IMR-90 (cell line): ENCODE data around the gene LINC01488. TPM values are rescaled to one million over a fixed set of nuclear protein-coding genes. Genes with fewer than 3 reads are reported as not detected.

Experiments used
- ATAC-seq: fragments of 200-7000 bp; cut with Tn5 transposase; 2 replicates; pipeline ENCODE4 v1.9.1; 2020; ENCODE audit warnings: low read depth, mild to moderate bottlenecking, moderate library complexity
- BruUV-seq: library from RNA; stranded (reverse); fragments of 400-500 nt; replicated peaks from 2 replicates; lab custom pipeline; 2021; lab: Mats Ljungman, UMichigan
- CTCF ChIA-PET: fragments of 300-600 bp; formaldehyde crosslinking; extraction: SDS; loops from one replicate; lab custom pipeline; 2021; ENCODE audit warnings: antibody characterized with exemption; lab: Yijun Ruan, JAX
- POLR2A ChIA-PET: fragments of 300-600 bp; sonication (Branson Sonifier 250); formaldehyde crosslinking; loops from one replicate; lab custom pipeline; 2022; ENCODE audit warnings: antibody characterized with exemption; ENCODE audit not compliant: unreplicated experiment; lab: Charles Lee
- DNase-seq: peaks from one replicate; pipeline ENCODE4 v3.0.0; 2013
- H2AFZ ChIP-seq: replicated peaks from 2 replicates; pipeline ENCODE3; 2013; ENCODE audit warnings: low read length, mild to moderate bottlenecking; ENCODE audit not compliant: poor library complexity
- H2AK5ac ChIP-seq: 2 replicates; pipeline ENCODE4 v1.6.1; 2013; ENCODE audit warnings: low read depth, low read length, inconsistent platforms
- H2AK9ac ChIP-seq: replicated peaks from 2 replicates; pipeline ENCODE3; 2013; ENCODE audit warnings: mild to moderate bottlenecking, low read depth, low read length, moderate library complexity; ENCODE audit not compliant: poor library complexity
- H2BK120ac ChIP-seq: 2 replicates; pipeline ENCODE4 v1.6.1; 2013; ENCODE audit warnings: low read depth, low read length, inconsistent platforms
- H2BK15ac ChIP-seq: 3 replicates; pipeline ENCODE4 v1.6.1; 2013; ENCODE audit warnings: low read depth, low read length, inconsistent platforms
- H2BK20ac ChIP-seq: 2 replicates; pipeline ENCODE4 v1.6.1; 2013; ENCODE audit warnings: low read depth, mild to moderate bottlenecking, inconsistent platforms, low read length, moderate library complexity
- H2BK5ac ChIP-seq: 2 replicates; pipeline ENCODE4 v1.6.1; 2013; ENCODE audit warnings: mild to moderate bottlenecking, low read depth, low read length, inconsistent platforms; ENCODE audit not compliant: poor library complexity, severe bottlenecking
- H3K14ac ChIP-seq: replicated peaks from 2 replicates; pipeline ENCODE4 v1.6.1; 2013; ENCODE audit warnings: low read depth, low read length, inconsistent platforms
- H3K18ac ChIP-seq: 2 replicates; pipeline ENCODE4 v1.6.1; 2013; ENCODE audit warnings: low read depth, low read length, control low read depth
- H3K23ac ChIP-seq: 2 replicates; pipeline ENCODE4 v1.6.1; 2013; ENCODE audit warnings: low read depth, low read length, inconsistent platforms
- H3K27ac ChIP-seq: 2 replicates; pipeline ENCODE4 v1.5.1; 2013; ENCODE audit warnings: mild to moderate bottlenecking, control low read depth, low read length; ENCODE audit not compliant: insufficient read depth
- H3K27me3 ChIP-seq: 2 replicates; pipeline ENCODE4 v1.6.1; 2013; ENCODE audit warnings: low read length; ENCODE audit not compliant: control insufficient read depth, insufficient read depth
- H3K36me3 ChIP-seq: 2 replicates; pipeline ENCODE4 v1.6.1; 2013; ENCODE audit warnings: low read length, mixed read lengths; ENCODE audit not compliant: control insufficient read depth, insufficient read depth
- H3K4ac ChIP-seq: 2 replicates; pipeline ENCODE4 v1.6.1; 2013; ENCODE audit warnings: low read depth, low read length, inconsistent platforms
- H3K4me1 ChIP-seq: 2 replicates; pipeline ENCODE4 v1.6.1; 2013; ENCODE audit warnings: low read length, mixed read lengths; ENCODE audit not compliant: control insufficient read depth, insufficient read depth
- H3K4me2 ChIP-seq: 2 replicates; pipeline ENCODE4 v1.6.1; 2013; ENCODE audit warnings: low read depth, mild to moderate bottlenecking, control low read depth, low read length, moderate library complexity
- H3K4me3 ChIP-seq: 2 replicates; pipeline ENCODE4 v1.5.1; 2013; ENCODE audit warnings: low read depth, mild to moderate bottlenecking, control low read depth, low read length, moderate library complexity; ENCODE audit not compliant: insufficient read depth
- H3K56ac ChIP-seq: 2 replicates; pipeline ENCODE4 v1.6.1; 2013; ENCODE audit warnings: low read length, inconsistent platforms; ENCODE audit not compliant: insufficient read depth; ENCODE audit errors: extremely low read depth
- H3K79me1 ChIP-seq, 2 experiments: 2 replicates each; pipeline ENCODE4 v1.6.1; 2013; ENCODE audit warnings: low read length in 2 of 2, inconsistent platforms in 1 of 2, low read depth in 1 of 2
- H3K9ac ChIP-seq: 2 replicates; pipeline ENCODE4 v1.6.1; 2013; ENCODE audit warnings: low read depth, low read length, control low read depth
- H3K9me1 ChIP-seq: 2 replicates; pipeline ENCODE4 v1.6.1; 2013; ENCODE audit warnings: low read length, inconsistent platforms; ENCODE audit not compliant: insufficient read depth
- H3K9me3 ChIP-seq: 2 replicates; pipeline ENCODE4 v1.6.1; 2013; ENCODE audit warnings: low read length; ENCODE audit not compliant: control insufficient read depth, insufficient read depth
- H4K20me1 ChIP-seq: 2 replicates; pipeline ENCODE4 v1.6.1; 2013; ENCODE audit warnings: low read length, inconsistent platforms; ENCODE audit not compliant: insufficient read depth
- H4K5ac ChIP-seq: 2 replicates; pipeline ENCODE4 v1.6.1; 2013; ENCODE audit warnings: mild to moderate bottlenecking, low read depth, low read length, control low read depth
- H4K8ac ChIP-seq, 2 experiments: 2 replicates each; pipeline ENCODE4 v1.6.1; 2013; ENCODE audit warnings: low read depth in 2 of 2, low read length in 2 of 2, control low read depth in 1 of 2, inconsistent platforms in 1 of 2
- H4K91ac ChIP-seq: 2 replicates; pipeline ENCODE4 v1.6.1; 2013; ENCODE audit warnings: low read depth, low read length, inconsistent platforms; ENCODE audit not compliant: insufficient read depth
- CEBPB ChIP-seq: IDR thresholded peaks from 2 replicates; pipeline ENCODE4 v1.6.1; 2012; ENCODE audit warnings: low read depth, low read length, improper control_type of control experiment
- MAZ ChIP-seq: IDR thresholded peaks from 2 replicates; pipeline ENCODE4 v1.6.1; 2012; ENCODE audit warnings: low read depth, mild to moderate bottlenecking, low read length, improper control_type of control experiment, moderate library complexity, borderline replicate concordance
- NFE2L2 ChIP-seq: fragments of 150-350 bp; IDR thresholded peaks from 2 replicates; pipeline ENCODE4 v1.6.1; 2016; ENCODE audit warnings: low read depth, mild to moderate bottlenecking, low read length
- WGBS, 2 experiments: methylation state at CpG; one replicate each; pipeline versions ENCODE4 v1.1.5 to v1.1.7; 2013; ENCODE audit warnings: missing lambda C conversion rate in 2 of 2; ENCODE audit not compliant: insufficient read length in 1 of 2; ENCODE audit errors: extremely low coverage in 2 of 2; 5-methylcytosine and 5-hydroxymethylcytosine counted together
- dilution Hi-C: fragments of 300-500 bp; cut with HindIII; formaldehyde crosslinking; loops from one replicate; pipeline ENCODE4 v1.14.3; 2018; ENCODE audit warnings: low sequenced_read_pairs; ENCODE audit not compliant: unreplicated experiment
- in situ Hi-C: fragments of 300-500 bp; cut with MboI; formaldehyde crosslinking; loops from 3 replicates; pipeline ENCODE4 v1.14.3; 2019; ENCODE audit warnings: low sequenced_read_pairs, inconsistent platforms, mixed read lengths
- intact Hi-C: fragments of 100-400 bp; cut with micrococcal nuclease; formaldehyde crosslinking; loops from 2 replicates; pipeline ENCODE4 v1.10.0; 2022
- polyA plus RNA-seq, 3 experiments: library from polyadenylated mRNA; depleted of rRNA; stranded (reverse); fragments of >200 nt; gene quantifications; 2 replicates each; pipeline ENCODE4 v1.2.3, GENCODE V29; 2012; ENCODE audit warnings: low replicate concordance in 1 of 3
- total RNA-seq: library from RNA; depleted of rRNA; stranded (reverse); fragments of >200 nt; gene quantifications from 2 replicates; pipeline ENCODE4 v1.2.3, GENCODE V29; 2012

LINC01488 gene
- total and polyA plus RNA-seq, 2 of the 4 experiments (the other 2 are of a cell fraction), result not detected

DNA sequence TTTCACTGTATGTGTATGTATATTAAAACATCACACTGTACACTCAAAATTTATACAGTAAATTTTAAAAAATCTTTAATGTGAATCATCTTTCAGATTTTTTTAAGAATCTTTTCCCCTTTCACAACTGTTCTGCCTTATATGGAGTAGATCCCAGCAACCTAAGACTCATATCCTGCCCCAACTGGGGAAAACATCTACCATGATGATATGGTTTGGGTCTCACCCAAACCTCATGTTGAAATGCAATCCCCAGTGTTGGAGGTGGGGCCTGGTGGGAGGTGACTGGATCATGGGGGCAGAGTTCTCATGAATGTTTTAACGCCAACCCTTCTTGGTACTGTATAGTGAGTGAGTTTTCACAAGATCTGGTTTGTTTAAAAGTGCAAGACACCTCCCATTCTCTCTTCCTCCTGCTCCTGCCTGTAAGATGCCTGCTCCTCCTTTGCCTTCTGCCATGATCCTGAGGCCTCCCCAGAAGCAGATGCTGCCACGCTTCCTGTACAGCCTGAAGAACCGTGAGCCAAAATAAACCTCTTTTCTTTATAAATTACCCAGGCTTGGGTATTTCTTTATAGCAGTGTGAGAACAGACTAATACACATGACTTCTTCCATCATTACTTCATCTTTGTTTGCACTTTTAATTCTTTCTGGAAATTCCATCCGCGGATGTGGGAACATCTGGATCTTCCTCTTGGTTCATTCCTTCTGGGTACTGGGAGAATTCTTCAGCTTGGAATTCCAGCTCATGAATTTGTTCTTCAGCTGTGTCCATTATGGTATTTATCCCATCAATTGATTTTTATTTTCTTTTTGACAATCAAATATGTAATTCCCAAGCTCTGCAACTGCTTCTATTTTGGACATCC lies 36.9 kb downstream of the LINC01488 start:
- POLR2A ChIA-PET, result no interaction called here
- no CpG with 5 or more reads among the region's 5 CpGs for WGBS, 2 experiments
- DNase-seq (peak; percentile 94), ATAC-seq (peak; percentile 93)
- no peaks in the 10 kb centered on the region for H3K79me1 ChIP-seq
- peak overlapping the region; percentile 80; the same call in 2 of the 3 replicates for H2BK15ac ChIP-seq
- H3K56ac ChIP-seq, result no peak overlapping the region
- H4K5ac ChIP-seq, result no peak overlapping the region; the same call in 1 of the 2 replicates
- H3K9ac ChIP-seq, result no peak overlapping the region
- H3K23ac ChIP-seq, result peak overlapping the region; percentile 64; the same call in 1 of the 2 replicates
- no peak overlapping the region; the same call in 1 of the 2 replicates for H3K14ac ChIP-seq
- CTCF ChIA-PET, result no interaction called here
- no peaks in the 10 kb centered on the region for H4K20me1 ChIP-seq
- H2BK5ac ChIP-seq, result peak overlapping the region; percentile 77
- peak overlapping the region; percentile 91; the same call in 1 of the 2 replicates for H2BK120ac ChIP-seq
- H3K4me1 ChIP-seq, result peaks cover 2% of the 10 kb centered on the region; the same call in 1 of the 2 replicates
- H3K4me3 ChIP-seq, result no peak overlapping the region
- intact Hi-C loops, result no loop called here
- H2AFZ ChIP-seq, result peak overlapping the region; percentile 68
- no peak overlapping the region for H2AK9ac ChIP-seq
- 0 out of 2 replicates have a peak, but pooled peaks cover 3% of the 10 kb centered on the region for H3K9me3 ChIP-seq
- dilution Hi-C loops, result no loop called here
- peak overlapping the region; percentile 65; the same call in 1 of the 2 replicates for H4K91ac ChIP-seq
- H4K8ac ChIP-seq, result peak overlapping the region; percentile 66 to 84; a peak in 3 of 4 replicates
- no TSS peak for BruUV-seq
- peak overlapping the region; percentile 55; the same call in 1 of the 2 replicates for H3K18ac ChIP-seq
- peak overlapping the region; percentile 75; the same call in 1 of the 2 replicates for H3K27ac ChIP-seq
- peak overlapping the region; percentile 57; the same call in 1 of the 2 replicates for H2BK20ac ChIP-seq
- no peaks in the 10 kb centered on the region for H3K9me1 ChIP-seq
- in situ Hi-C loops, result no loop called here
- no peak overlapping the region for H3K4me2 ChIP-seq
- TF ChIP-seq NFE2L2 (no peak), CEBPB (peak; percentile 83), MAZ (0 out of 2 replicates have a peak, but pooled peaks have one; percentile 27)
- H2AK5ac ChIP-seq, result peak overlapping the region; percentile 93
- H3K36me3 ChIP-seq, result no peaks in the 10 kb centered on the region
- H3K4ac ChIP-seq, result peak overlapping the region; percentile 87; the same call in 1 of the 2 replicates
- no peaks in the 10 kb centered on the region for H3K27me3 ChIP-seq
